Loucy (cell line): ENCODE measurements around the gene TRRAP.

Source experiments
- H2AFZ ChIP-seq: fragments of 200-600 bp; sonication (generic); 2 replicates; pipeline ENCODE4 v1.6.0; 2016; ENCODE audit warnings: antibody characterized with exemption, mild to moderate bottlenecking, low read length, moderate library complexity
- H3F3A ChIP-seq: fragments of 200-600 bp; 2 replicates; pipeline ENCODE4 v1.6.0; 2016; ENCODE audit warnings: antibody characterized with exemption, low read depth, mild to moderate bottlenecking
- H3K27me3 ChIP-seq: fragments of 200-600 bp; sonication (generic); 2 replicates; pipeline ENCODE4 v1.6.1; 2014; ENCODE audit warnings: low read length, mild to moderate bottlenecking; ENCODE audit not compliant: insufficient read depth, poor library complexity, severe bottlenecking
- H3K36me3 ChIP-seq: fragments of 200-600 bp; sonication (generic); 2 replicates; pipeline ENCODE4 v1.6.1; 2016; ENCODE audit warnings: low read length; ENCODE audit not compliant: insufficient read depth
- H3K4me1 ChIP-seq: fragments of 200-600 bp; sonication (generic); 2 replicates; pipeline ENCODE4 v1.5.1; 2014; ENCODE audit warnings: low read length, mild to moderate bottlenecking; ENCODE audit not compliant: insufficient read depth, poor library complexity, severe bottlenecking
- H3K4me2 ChIP-seq: fragments of 200-600 bp; sonication (generic); 2 replicates; pipeline ENCODE4 v1.6.0; 2014; ENCODE audit warnings: antibody characterized with exemption, low read length, low read depth, mild to moderate bottlenecking; ENCODE audit not compliant: poor library complexity, severe bottlenecking
- H3K4me3 ChIP-seq: fragments of 200-600 bp; sonication (generic); 2 replicates; pipeline ENCODE4 v1.5.1; 2014; ENCODE audit warnings: low read length, mild to moderate bottlenecking, mixed read lengths; ENCODE audit not compliant: poor library complexity, severe bottlenecking
- H3K79me2 ChIP-seq: fragments of 200-600 bp; sonication (generic); 2 replicates; pipeline ENCODE4 v1.6.1; 2014; ENCODE audit warnings: low read length; ENCODE audit not compliant: insufficient read depth
- H3K9ac ChIP-seq: fragments of 200-600 bp; sonication (generic); 2 replicates; pipeline ENCODE4 v1.6.0; 2014; ENCODE audit warnings: mild to moderate bottlenecking, low read depth, low read length, moderate library complexity; ENCODE audit not compliant: poor library complexity, severe bottlenecking
- H3K9me2 ChIP-seq: fragments of 200-600 bp; sonication (generic); replicated peaks from 2 replicates; pipeline ENCODE4 v1.6.1; 2016; ENCODE audit warnings: low read depth, low read length, mixed read lengths
- H3K9me3 ChIP-seq: fragments of 200-600 bp; sonication (generic); 2 replicates; pipeline ENCODE4 v1.6.1; 2014; ENCODE audit warnings: mild to moderate bottlenecking, antibody characterized with exemption, low read length, low read depth; ENCODE audit not compliant: insufficient read depth
- H4K20me1 ChIP-seq: fragments of 200-600 bp; sonication (generic); 2 replicates; pipeline ENCODE4 v1.6.0; 2014; ENCODE audit warnings: antibody characterized with exemption, low read length, mild to moderate bottlenecking; ENCODE audit not compliant: insufficient read depth, poor library complexity, severe bottlenecking
- CTCF ChIP-seq: fragments of 200-600 bp; sonication (generic); conservative IDR thresholded peaks from 2 replicates; pipeline ENCODE4 v1.5.1; 2014; ENCODE audit warnings: mild to moderate bottlenecking, antibody characterized with exemption, low read length
- EZH2phosphoT487 ChIP-seq: fragments of 200-600 bp; IDR thresholded peaks from 2 replicates; pipeline ENCODE4 v1.6.1; 2018; ENCODE audit warnings: antibody characterized with exemption, mild to moderate bottlenecking, moderate library complexity, borderline replicate concordance

Gene TRRAP

GRCh38 chr7:98921608-98922372 lies 43.5 kb downstream of the TRRAP start:
- H3K4me2 ChIP-seq = no peak overlapping the region
- no peaks in the 10 kb centered on the region for H3K27me3 ChIP-seq
- no peaks in the 10 kb centered on the region for H3K4me1 ChIP-seq
- no peaks in the 10 kb centered on the region for H3F3A ChIP-seq
- peaks cover 94% of the 10 kb centered on the region for H3K36me3 ChIP-seq
- H3K4me3 ChIP-seq = no peak overlapping the region
- H4K20me1 ChIP-seq = no peaks in the 10 kb centered on the region
- H3K79me2 ChIP-seq = no peaks in the 10 kb centered on the region
- TF ChIP-seq CTCF = no peak; the same call in 1 of the 2 replicates
- no peak for TF ChIP-seq EZH2phosphoT487
- H3K9me3 ChIP-seq = no peaks in the 10 kb centered on the region
- H3K9ac ChIP-seq = no peak overlapping the region
- no peaks in the 10 kb centered on the region for H3K9me2 ChIP-seq
- H2AFZ ChIP-seq = no peak overlapping the region

GRCh38 chr7:98922392-98923187 lies 44.3 kb downstream of the TRRAP start:
- H3K9ac ChIP-seq = no peak overlapping the region
- H3K4me2 ChIP-seq = no peak overlapping the region
- H2AFZ ChIP-seq = no peak overlapping the region
- H3K9me2 ChIP-seq = no peaks in the 10 kb centered on the region
- no peaks in the 10 kb centered on the region for H3F3A ChIP-seq
- H3K79me2 ChIP-seq = no peaks in the 10 kb centered on the region
- TF ChIP-seq EZH2phosphoT487 = no peak
- TF ChIP-seq CTCF = no peak
- no peaks in the 10 kb centered on the region for H3K4me1 ChIP-seq
- no peaks in the 10 kb centered on the region for H3K27me3 ChIP-seq
- no peaks in the 10 kb centered on the region for H4K20me1 ChIP-seq
- H3K9me3 ChIP-seq = no peaks in the 10 kb centered on the region
- H3K36me3 ChIP-seq = peaks cover 94% of the 10 kb centered on the region
- H3K4me3 ChIP-seq = no peak overlapping the region

DNA sequence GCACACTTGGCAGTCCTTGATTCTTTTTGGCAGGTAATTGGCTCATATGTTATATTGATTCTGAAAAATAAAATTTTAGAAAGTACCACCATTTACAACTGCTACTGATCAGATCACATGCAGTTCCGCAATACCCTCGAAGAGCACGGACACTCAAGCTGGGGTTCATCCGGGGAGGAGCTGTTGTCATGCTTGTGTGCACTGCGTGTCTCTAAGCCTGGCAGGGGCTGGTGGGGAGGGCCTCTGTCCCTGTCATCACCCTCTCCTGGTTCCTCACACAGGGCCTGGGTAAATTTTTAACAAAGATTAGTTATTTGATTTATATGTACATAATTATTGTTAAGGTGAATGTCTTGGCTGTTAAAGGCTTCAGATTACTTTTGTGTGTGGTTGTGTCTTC lies 45.2 kb downstream of the TRRAP start:
- Histone ChIP-seq H3K36me3 (peaks cover 94% of the 10 kb centered on the region), H3F3A (no peaks in the 10 kb centered on the region), H3K27me3 (no peaks in the 10 kb centered on the region), H3K9me3 (no peaks in the 10 kb centered on the region), H3K9me2 (no peaks in the 10 kb centered on the region), H3K4me1 (no peaks in the 10 kb centered on the region), H4K20me1 (no peaks in the 10 kb centered on the region), H2AFZ (no peak overlapping the region), H3K9ac (no peak overlapping the region), H3K4me2 (no peak overlapping the region), H3K4me3 (no peak overlapping the region), H3K79me2 (no peaks in the 10 kb centered on the region)
- TF ChIP-seq CTCF (no peak), EZH2phosphoT487 (no peak)
